ENCODE data around the gene PIK3AP1.

- TF ChIP-seq ZNF274 (IDR thresholded peaks at IDR 0.05; ENCODE audit: insufficient read depth, insufficient read length) (no peak), HSF1 (IDR thresholded peaks at IDR 0.05; ENCODE audit: low read depth, low read length) (no peak), CHD1 (IDR thresholded peaks at IDR 0.05; ENCODE audit: low read depth, low read length) (no peak), CTCF (IDR thresholded peaks at IDR 0.05 in 2 of 3, conservative IDR thresholded peaks at IDR 0.05 in 1 of 3; ENCODE audit: control insufficient read depth in 2 of 3, extremely low read depth in 1 of 3, insufficient read depth in 1 of 3, low read depth in 3 of 3, low read length in 3 of 3) (no peak), RBBP5 (conservative IDR thresholded peaks at IDR 0.05) (no peak), POLR2A (IDR thresholded peaks at IDR 0.05; ENCODE audit: low read depth, low read length) (no peak), POLR2AphosphoS5 (IDR thresholded peaks at IDR 0.05; ENCODE audit: low read length) (no peak), CREB1 (IDR thresholded peaks at IDR 0.05; ENCODE audit: low read depth) (no peak), MAX (IDR thresholded peaks at IDR 0.05; ENCODE audit: low read depth, low read length) (no peak), TCF12 (IDR thresholded peaks at IDR 0.05; ENCODE audit: low read depth, low read length) (no peak)
These were observed 35.5 kb downstream of the PIK3AP1 start for GRCh38 chr10:96684826-96685225.

Measured in GM12878 (cell line).